Astrocyte of the spinal cord (primary cell): Measurements from ENCODE around the gene CCDC88C.

Experiments used
- DNase-seq: peaks from one replicate; pipeline ENCODE4 v3.0.0; 2011; ENCODE audit warnings: low read depth, low spot score
- H3K4me3 ChIP-seq: 2 replicates; pipeline ENCODE4 v1.5.1; 2011; ENCODE audit warnings: low read depth, mild to moderate bottlenecking, low read length, moderate library complexity
- in situ Hi-C: cut with HindIII; loops from 2 replicates; pipeline ENCODE4 v1.10.0; 2017; ENCODE audit warnings: low sequenced_read_pairs
- TF ChIP-seq, protein P1 (sequence below): IDR thresholded peaks from 2 replicates; pipeline ENCODE4 v1.5.1; 2012; ENCODE audit warnings: low read depth, mild to moderate bottlenecking, low read length, inconsistent platforms

Gene CCDC88C

DNA sequence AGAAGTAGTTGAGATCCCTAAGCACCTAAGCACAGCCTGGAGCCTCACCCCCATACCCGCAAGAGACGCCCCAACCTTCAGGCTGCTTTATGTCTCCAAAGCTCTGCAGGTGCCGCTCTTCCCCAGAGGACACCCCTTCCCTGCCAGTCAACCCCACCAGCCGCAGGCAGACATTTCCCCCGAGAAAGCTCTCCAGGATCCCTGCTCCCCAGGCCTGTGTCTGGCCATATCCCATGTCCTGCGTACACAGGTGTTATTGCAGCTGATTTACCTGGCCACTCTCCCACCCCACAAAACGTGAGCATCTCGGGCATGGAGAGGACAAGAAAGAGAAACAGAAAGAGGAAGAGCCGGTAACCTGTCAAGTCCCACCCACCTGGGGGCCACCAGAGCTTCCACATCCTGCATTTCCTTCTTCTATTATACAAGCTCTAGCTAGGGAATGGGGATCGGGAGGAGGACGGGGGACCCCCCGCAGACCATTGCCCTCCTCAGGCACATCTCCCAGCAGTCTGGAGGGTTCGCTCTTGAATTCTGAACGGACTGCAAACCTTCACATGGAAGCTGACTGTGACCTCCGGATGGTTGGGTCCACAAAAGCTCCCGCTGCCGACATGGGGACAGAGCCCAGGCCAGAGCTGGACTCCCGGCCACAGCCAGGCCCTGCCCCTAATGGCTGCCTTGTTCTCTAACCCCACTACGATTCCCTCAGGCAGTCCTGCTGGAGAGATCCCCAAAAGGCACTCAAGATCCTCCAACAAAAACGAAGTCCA is 17.6 kb downstream of the CCDC88C start:
- H3K4me3 ChIP-seq = no peak overlapping the region
- TF ChIP-seq, protein P1, sequence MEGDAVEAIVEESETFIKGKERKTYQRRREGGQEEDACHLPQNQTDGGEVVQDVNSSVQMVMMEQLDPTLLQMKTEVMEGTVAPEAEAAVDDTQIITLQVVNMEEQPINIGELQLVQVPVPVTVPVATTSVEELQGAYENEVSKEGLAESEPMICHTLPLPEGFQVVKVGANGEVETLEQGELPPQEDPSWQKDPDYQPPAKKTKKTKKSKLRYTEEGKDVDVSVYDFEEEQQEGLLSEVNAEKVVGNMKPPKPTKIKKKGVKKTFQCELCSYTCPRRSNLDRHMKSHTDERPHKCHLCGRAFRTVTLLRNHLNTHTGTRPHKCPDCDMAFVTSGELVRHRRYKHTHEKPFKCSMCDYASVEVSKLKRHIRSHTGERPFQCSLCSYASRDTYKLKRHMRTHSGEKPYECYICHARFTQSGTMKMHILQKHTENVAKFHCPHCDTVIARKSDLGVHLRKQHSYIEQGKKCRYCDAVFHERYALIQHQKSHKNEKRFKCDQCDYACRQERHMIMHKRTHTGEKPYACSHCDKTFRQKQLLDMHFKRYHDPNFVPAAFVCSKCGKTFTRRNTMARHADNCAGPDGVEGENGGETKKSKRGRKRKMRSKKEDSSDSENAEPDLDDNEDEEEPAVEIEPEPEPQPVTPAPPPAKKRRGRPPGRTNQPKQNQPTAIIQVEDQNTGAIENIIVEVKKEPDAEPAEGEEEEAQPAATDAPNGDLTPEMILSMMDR = no peak
- in situ Hi-C loops = no loop called here

DNA sequence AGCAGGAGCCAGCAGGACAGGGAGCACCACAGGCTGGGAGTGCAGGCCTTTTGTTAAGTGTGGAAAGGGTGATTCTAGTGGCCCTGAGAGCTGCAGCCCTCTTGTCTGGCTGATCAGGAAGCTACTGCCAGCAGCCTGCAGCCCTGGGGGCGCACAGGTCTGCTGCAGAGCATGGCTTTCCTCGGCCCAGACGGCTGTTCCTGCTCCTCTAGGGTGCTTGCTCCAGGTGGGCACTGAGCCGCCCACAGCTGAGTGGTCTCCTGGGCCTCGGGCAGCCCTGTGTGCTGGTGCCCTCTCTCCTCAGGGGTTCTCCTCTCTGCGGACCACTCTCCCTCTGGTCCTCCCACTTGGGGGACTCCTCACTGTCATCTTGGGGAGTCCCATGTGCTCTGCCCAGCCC is 18.9 kb downstream of the CCDC88C start:
- H3K4me3 ChIP-seq = no peak overlapping the region
- no peak for DNase-seq
- in situ Hi-C loops = no loop called here
- TF ChIP-seq, protein P1 = no peak

More for the DNA sequence above, 17.6 kb downstream of the CCDC88C start:
- DNase-seq = no peak

DNA sequence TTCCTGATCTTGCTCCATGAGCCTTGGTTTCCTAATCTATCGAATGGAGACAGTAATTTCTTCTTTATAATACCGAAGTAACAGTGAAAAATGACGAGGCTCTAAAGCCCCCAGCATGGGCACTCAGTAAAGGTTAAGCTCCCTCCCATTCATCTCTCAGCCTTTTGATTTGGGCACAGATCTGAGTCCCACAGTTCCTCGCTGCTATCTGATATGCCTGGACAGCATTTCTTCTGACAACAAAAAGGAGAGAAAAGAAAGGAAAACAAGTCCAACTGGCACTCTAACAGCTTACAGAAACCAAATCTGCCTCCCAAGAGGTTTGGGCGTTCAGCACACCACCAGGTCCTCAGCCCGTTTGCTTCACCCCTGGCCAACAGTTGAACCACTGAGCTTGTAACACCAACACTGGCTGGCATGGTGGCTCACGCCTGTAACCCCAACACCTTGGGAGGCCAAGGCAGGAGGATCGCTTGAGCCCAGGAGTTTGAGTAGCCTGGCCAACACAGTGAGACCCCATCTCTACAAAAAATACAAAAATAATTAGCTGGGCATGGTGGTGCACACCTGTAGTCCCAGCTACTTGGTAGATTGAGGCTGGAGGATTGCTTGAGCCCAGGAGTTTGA is 19.5 kb downstream of the CCDC88C start:
- in situ Hi-C loops = no loop called here
- TF ChIP-seq, protein P1 = no peak
- no peak for DNase-seq
- no peak overlapping the region for H3K4me3 ChIP-seq

DNA sequence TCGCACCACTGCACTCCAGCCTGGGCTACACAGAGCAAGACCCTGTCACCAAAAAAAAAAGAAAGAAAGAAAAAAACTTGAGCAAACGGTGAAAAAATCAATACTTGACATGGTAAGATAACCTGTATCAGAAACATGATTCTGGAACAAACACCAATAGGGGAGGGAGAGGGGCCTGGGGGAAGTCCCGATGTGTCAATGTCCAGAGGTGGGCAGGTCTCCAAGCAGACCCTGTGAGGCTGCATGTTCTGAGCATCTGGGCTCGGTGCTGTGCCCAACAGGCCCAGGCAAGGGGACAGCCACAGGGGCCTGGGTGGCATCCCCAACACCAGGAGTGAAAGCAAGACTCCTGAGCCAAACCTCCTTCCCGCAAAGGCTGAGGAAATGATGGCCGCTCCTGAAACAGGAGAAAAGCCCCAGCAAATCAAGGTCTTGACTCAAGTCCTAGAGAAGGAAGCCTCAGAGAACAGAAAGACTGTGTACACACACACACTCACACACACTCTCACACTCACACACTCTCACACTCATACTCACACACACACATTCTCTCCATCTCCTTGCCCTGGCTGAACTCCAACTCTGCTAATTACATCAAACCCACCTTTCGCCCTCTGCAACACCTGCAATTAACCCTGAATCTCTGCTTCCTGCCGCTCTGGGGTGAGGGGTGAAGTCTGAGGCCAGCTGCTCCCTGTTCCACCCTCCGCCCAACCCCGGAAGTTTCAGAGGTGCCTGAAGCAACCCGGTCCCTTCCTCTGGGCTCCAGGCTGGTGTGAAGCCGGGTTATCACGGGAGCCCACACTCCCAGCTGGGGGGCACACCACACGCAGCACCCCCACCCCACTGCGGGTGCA is 20.4 kb downstream of the CCDC88C start:
- DNase-seq = no peak
- H3K4me3 ChIP-seq = no peak overlapping the region

DNA sequence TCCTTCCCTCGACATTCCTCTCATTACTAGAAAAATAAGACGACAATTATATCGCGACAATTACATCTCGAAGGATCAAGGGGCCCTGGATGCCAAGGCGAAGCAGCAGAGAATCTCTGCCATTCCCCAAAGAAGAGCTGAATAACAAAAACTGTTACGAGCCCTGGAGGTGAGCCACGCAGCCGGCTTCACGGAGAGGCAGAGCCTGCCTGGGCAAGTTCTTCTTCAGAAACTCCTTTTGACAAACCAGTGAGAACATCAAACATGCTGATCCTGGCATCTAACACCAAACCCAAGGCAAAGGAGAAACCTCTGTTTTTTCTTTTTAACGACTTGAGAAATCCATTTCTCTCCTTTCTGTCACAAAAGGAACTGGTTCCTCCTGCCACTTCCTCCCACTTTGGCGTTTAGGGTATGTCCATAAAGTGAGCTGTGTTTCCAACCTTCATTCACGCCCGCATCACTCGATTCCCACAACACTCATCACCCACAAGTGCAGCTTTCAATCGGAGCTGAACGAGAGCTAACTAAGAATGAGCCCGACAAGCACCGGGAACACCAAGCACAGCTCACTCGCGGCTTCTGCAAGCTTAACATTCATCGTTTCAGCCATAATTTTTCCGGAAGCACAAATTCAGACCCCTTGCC is 21.5 kb downstream of the CCDC88C start:
- TF ChIP-seq, protein P1 = no peak
- in situ Hi-C loops = no loop called here
- H3K4me3 ChIP-seq = no peak overlapping the region
- DNase-seq = no peak

More for the DNA sequence above, 20.4 kb downstream of the CCDC88C start:
- TF ChIP-seq, protein P1 = no peak
- in situ Hi-C loops = no loop called here

DNA sequence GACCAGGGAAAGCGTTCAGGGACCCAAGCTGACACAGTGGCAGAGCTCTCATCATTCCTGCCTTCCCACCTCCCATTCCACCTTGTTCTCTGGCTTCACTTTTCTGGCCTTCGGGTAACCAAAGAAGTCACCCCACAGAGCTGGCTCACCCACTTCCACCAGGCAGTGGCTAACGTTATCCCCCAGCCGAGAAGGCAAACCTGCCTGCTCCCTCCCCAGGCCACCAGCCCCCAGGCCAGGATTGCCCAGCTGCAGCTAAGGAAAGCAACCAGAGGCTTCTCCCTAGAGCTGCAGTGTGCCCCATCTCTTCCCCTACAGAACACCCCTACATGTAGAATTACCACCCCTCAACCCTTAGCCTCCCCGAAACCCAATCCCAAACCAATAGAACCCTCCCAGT is 22.2 kb downstream of the CCDC88C start:
- no peak overlapping the region for H3K4me3 ChIP-seq
- TF ChIP-seq, protein P1 = no peak
- in situ Hi-C loops = no loop called here
- DNase-seq = no peak
